Liver (tissue), 9 donors: Measurements from ENCODE around the gene ITIH5. TPM values are rescaled to one million over a fixed set of nuclear protein-coding genes. Genes with fewer than 3 reads are reported as not detected.

Source experiments
- DNase-seq: peaks from one replicate; pipeline ENCODE4 v3.0.0-alpha.2; 2017; ENCODE audit warnings: low spot score
- H3K27ac ChIP-seq, 2 donors: one replicate each; pipeline ENCODE4 v1.7.0; 2013; ENCODE audit warnings: inconsistent platforms in 2 of 2, low read length in 2 of 2, control low read depth in 1 of 2, low read depth in 1 of 2, mild to moderate bottlenecking in 1 of 2
- H3K27me3 ChIP-seq, 4 donors: one replicate each; pipeline versions ENCODE4 v1.6.1 to v1.7.0; 2013; ENCODE audit warnings: low read length in 3 of 4, inconsistent platforms in 1 of 4, mild to moderate bottlenecking in 1 of 4, moderate library complexity in 1 of 4; ENCODE audit not compliant: control insufficient read depth in 4 of 4, insufficient read depth in 4 of 4
- H3K36me3 ChIP-seq, 4 donors: one replicate each; pipeline versions ENCODE4 v1.6.1 to v1.7.0; 2013; ENCODE audit warnings: low read length in 3 of 4, mild to moderate bottlenecking in 3 of 4, low read depth in 1 of 4, moderate library complexity in 1 of 4; ENCODE audit not compliant: control insufficient read depth in 4 of 4, insufficient read depth in 3 of 4
- H3K4me1 ChIP-seq, 4 donors: one replicate each; pipeline versions ENCODE4 v1.6.1 to v1.7.0; 2013; ENCODE audit warnings: low read length in 3 of 4, mild to moderate bottlenecking in 3 of 4, moderate library complexity in 1 of 4; ENCODE audit not compliant: control insufficient read depth in 4 of 4, insufficient read depth in 4 of 4
- H3K4me3 ChIP-seq, 3 donors: one replicate each; pipeline versions ENCODE4 v1.6.1 to v1.7.0; 2013; ENCODE audit warnings: low read length in 3 of 3, control low read depth in 1 of 3, low read depth in 1 of 3, mild to moderate bottlenecking in 1 of 3
- H3K9ac ChIP-seq, 2 donors: one replicate each; pipeline ENCODE4 v1.7.0; 2013; ENCODE audit warnings: low read length in 2 of 2, mild to moderate bottlenecking in 2 of 2, moderate library complexity in 2 of 2, control low read depth in 1 of 2, low read depth in 1 of 2
- H3K9me3 ChIP-seq, 4 donors: one replicate each; pipeline versions ENCODE4 v1.6.1 to v1.7.0; 2013; ENCODE audit warnings: low read length in 3 of 4; ENCODE audit not compliant: control insufficient read depth in 4 of 4
- ATF3 ChIP-seq: IDR thresholded peaks from 2 replicates; pipeline ENCODE4 v1.6.1; 2016; ENCODE audit warnings: antibody characterized with exemption
- CTCF ChIP-seq: fragments of 150-350 bp; IDR thresholded peaks from 2 replicates; pipeline ENCODE4 v1.5.1; 2017; ENCODE audit warnings: improper control_type of control experiment, low read depth, low read length; ENCODE audit not compliant: missing input control
- EGR1 ChIP-seq, 2 donors: IDR thresholded peaks; 2 replicates each; pipeline ENCODE4 v1.6.1; 2016 to 2018; ENCODE audit warnings: antibody characterized with exemption in 2 of 2, low read depth in 2 of 2
- FOXA1 ChIP-seq: IDR thresholded peaks from 2 replicates; pipeline ENCODE4 v1.6.1; 2016; ENCODE audit warnings: antibody characterized with exemption
- FOXA2 ChIP-seq: IDR thresholded peaks from 2 replicates; pipeline ENCODE4 v1.6.1; 2016; ENCODE audit warnings: antibody characterized with exemption
- GABPA ChIP-seq, 2 donors: IDR thresholded peaks in 1 of 2; conservative IDR thresholded peaks in 1 of 2; 2 replicates each; pipeline ENCODE4 v1.6.1; 2016; ENCODE audit warnings: antibody characterized with exemption in 2 of 2, mild to moderate bottlenecking in 1 of 2, moderate library complexity in 1 of 2
- HNF4A ChIP-seq, 2 donors: conservative IDR thresholded peaks; 2 replicates each; pipeline ENCODE4 v1.6.1; 2016; ENCODE audit warnings: antibody characterized with exemption in 2 of 2, mild to moderate bottlenecking in 2 of 2
- HNF4G ChIP-seq: IDR thresholded peaks from 2 replicates; pipeline ENCODE4 v1.6.1; 2016; ENCODE audit warnings: antibody characterized with exemption
- NR2F2 ChIP-seq: IDR thresholded peaks from 2 replicates; pipeline ENCODE4 v1.6.1; 2016; ENCODE audit warnings: antibody characterized with exemption
- RAD21 ChIP-seq, 2 donors: IDR thresholded peaks; 2 replicates each; pipeline ENCODE4 v1.6.1; 2016; ENCODE audit warnings: antibody characterized with exemption in 2 of 2, mild to moderate bottlenecking in 2 of 2
- RXRA ChIP-seq, 2 donors: IDR thresholded peaks; 2 replicates each; pipeline ENCODE4 v1.6.1; 2017 to 2018; ENCODE audit warnings: antibody characterized with exemption in 2 of 2, mild to moderate bottlenecking in 1 of 2
- SP1 ChIP-seq: IDR thresholded peaks from 2 replicates; pipeline ENCODE4 v1.6.1; 2018; ENCODE audit warnings: antibody characterized with exemption, mild to moderate bottlenecking
- TAF1 ChIP-seq: conservative IDR thresholded peaks from 2 replicates; pipeline ENCODE4 v1.6.1; 2016; ENCODE audit warnings: antibody characterized with exemption, mild to moderate bottlenecking
- WGBS: extraction: QIAGEN DNeasy Blood & Tissue Kit; methylation state at CpG from one replicate; pipeline ENCODE4 v1.1.7; 2013; 5-methylcytosine and 5-hydroxymethylcytosine counted together
- polyA plus RNA-seq, 2 donors: library from polyadenylated mRNA; stranded (reverse) in 1 of 2; unstranded in 1 of 2; fragments of 200-250 nt in 1 of 2; fragments of >200 nt in 1 of 2; fragmentation: Nextera tagmentation in 1 of 2; extraction: Ambion mirVana in 1 of 2; gene quantifications; one replicate each; pipeline versions ENCODE4 v1.2.1 to v1.2.3, GENCODE V29; 2013 to 2015
- total RNA-seq, 2 donors: library from RNA; depleted of rRNA; stranded (reverse); fragments of >200 nt; gene quantifications; one replicate each; pipeline ENCODE4 v1.2.3, GENCODE V29; 2014
- TF ChIP-seq, protein P1 (sequence below): IDR thresholded peaks from 2 replicates; pipeline ENCODE4 v1.6.1; 2016; ENCODE audit warnings: antibody characterized with exemption
- donor health status: healthy.
- donor health status: healthy.
- donor health status: healthy.
- donor health status: healthy.
- donor health status: healthy.

Gene ITIH5
- total and polyA plus RNA-seq, 4 donors, result 0.60 to 1.3 (median 0.98) TPM

GRCh38 chr10:7665767-7666166, 999 bp downstream of the ITIH5 start:
- Histone ChIP-seq H3K4me1 (peaks cover 0 to 11% (median 10%) of the 10 kb centered on the region in 4 donors), H3K27ac (no peak overlapping the region), H3K9me3 (no peaks in the 10 kb centered on the region), H3K36me3 (peaks cover 0 to 1% (median 0%) of the 10 kb centered on the region in 4 donors), H3K27me3 (peaks cover 0 to 13% (median 7%) of the 10 kb centered on the region in 4 donors), H3K4me3 (peak overlapping the region in 1 of 3 donors; percentile 51), H3K9ac (no peak overlapping the region)
- no peak for DNase-seq
- TF ChIP-seq FOXA2 (no peak), TAF1 (no peak), HNF4G (no peak), FOXA1 (no peak), HNF4A (conservative IDR thresholded peaks at IDR 0.05) (no peak)
- TF ChIP-seq, protein P1, sequence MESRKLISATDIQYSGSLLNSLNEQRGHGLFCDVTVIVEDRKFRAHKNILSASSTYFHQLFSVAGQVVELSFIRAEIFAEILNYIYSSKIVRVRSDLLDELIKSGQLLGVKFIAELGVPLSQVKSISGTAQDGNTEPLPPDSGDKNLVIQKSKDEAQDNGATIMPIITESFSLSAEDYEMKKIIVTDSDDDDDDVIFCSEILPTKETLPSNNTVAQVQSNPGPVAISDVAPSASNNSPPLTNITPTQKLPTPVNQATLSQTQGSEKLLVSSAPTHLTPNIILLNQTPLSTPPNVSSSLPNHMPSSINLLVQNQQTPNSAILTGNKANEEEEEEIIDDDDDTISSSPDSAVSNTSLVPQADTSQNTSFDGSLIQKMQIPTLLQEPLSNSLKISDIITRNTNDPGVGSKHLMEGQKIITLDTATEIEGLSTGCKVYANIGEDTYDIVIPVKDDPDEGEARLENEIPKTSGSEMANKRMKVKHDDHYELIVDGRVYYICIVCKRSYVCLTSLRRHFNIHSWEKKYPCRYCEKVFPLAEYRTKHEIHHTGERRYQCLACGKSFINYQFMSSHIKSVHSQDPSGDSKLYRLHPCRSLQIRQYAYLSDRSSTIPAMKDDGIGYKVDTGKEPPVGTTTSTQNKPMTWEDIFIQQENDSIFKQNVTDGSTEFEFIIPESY, result no peak
- 19% methylated on average over 6 of the region's 6 CpGs for WGBS

DNA sequence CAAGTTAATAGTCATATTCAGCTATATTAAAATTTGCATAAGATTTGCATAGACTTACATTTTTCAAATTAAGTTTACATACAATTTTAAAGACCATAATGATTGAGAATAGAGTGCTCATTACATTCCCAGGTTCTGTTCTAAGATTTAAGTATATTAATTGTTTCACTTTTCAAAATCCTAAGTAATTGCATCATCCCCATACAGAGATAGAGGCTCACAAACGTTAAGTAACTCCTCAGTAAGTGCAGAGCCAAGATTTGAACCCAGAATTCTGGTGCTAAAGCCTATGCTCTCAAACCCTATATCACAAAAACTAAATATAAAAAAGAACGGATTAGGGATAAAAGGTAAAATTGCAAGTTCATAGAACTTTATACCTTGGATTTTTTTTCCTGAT, 2.1 kb downstream of the ITIH5 start:
- H3K4me1 ChIP-seq, result peaks cover 0 to 11% (median 10%) of the 10 kb centered on the region in 4 donors
- WGBS, result 56% methylated on average over 2 of the region's 2 CpGs
- no peak for DNase-seq
- H3K27ac ChIP-seq, result no peak overlapping the region
- no peak overlapping the region for H3K4me3 ChIP-seq
- no peaks in the 10 kb centered on the region for H3K9me3 ChIP-seq
- H3K36me3 ChIP-seq, result peaks cover 0 to 1% (median 0%) of the 10 kb centered on the region in 4 donors
- no peak for TF ChIP-seq FOXA1
- H3K27me3 ChIP-seq, result peaks cover 0 to 13% (median 7%) of the 10 kb centered on the region in 4 donors
- H3K9ac ChIP-seq, result no peak overlapping the region

DNA sequence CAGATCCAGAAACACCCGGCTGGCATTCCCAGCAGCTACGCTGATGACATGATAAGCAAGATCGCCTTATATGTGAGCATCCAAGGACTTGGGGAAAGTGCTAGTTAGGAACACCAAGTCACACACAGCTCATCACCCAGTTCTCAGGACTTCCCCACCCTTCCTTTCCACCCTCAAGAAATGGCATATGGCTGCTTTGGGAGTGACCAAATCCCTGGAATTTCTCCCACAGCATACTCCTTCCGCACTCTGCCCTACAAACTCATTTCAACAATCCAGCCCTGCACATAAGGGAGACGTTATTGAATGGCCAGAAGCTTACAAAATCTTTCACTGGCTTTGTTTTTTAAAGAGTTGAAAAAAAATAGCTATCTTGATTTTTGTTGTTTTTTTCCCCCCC, 4.2 kb downstream of the ITIH5 start:
- Histone ChIP-seq H3K36me3 (peaks cover 0 to 1% (median 0%) of the 10 kb centered on the region in 4 donors), H3K4me3 (no peak overlapping the region), H3K27ac (no peak overlapping the region), H3K4me1 (peaks cover 0 to 11% (median 10%) of the 10 kb centered on the region in 4 donors), H3K9me3 (no peaks in the 10 kb centered on the region), H3K27me3 (peaks cover 0 to 13% (median 6%) of the 10 kb centered on the region in 4 donors), H3K9ac (no peak overlapping the region)
- TF ChIP-seq GABPA (IDR thresholded peaks at IDR 0.05 in 1 of 2, conservative IDR thresholded peaks at IDR 0.05 in 1 of 2) (no peak), RXRA (IDR thresholded peaks at IDR 0.05) (no peak), NR2F2 (no peak)
- WGBS, result 77% methylated on average over 5 of the region's 5 CpGs
- DNase-seq, result no peak

GRCh38 chr10:7659560-7659959, 7.2 kb downstream of the ITIH5 start:
- no peak for TF ChIP-seq CTCF
- TF ChIP-seq FOXA1, result no peak
- no peak for TF ChIP-seq ATF3
- TF ChIP-seq SP1, result no peak
- TF ChIP-seq, protein P1, result no peak
- TF ChIP-seq RAD21 (IDR thresholded peaks at IDR 0.05), result no peak
- TF ChIP-seq TAF1, result no peak
- no peak for TF ChIP-seq EGR1 (IDR thresholded peaks at IDR 0.05; ENCODE audit: low read depth in 2 of 2)
- TF ChIP-seq HNF4G, result no peak
- no peak for DNase-seq
- 79% methylated on average over 4 of the region's 4 CpGs for WGBS
- H3K4me1 ChIP-seq, result no peaks in the 10 kb centered on the region
- peaks cover 0 to 1% (median 0%) of the 10 kb centered on the region in 4 donors for H3K36me3 ChIP-seq
- H3K9me3 ChIP-seq, result no peaks in the 10 kb centered on the region
- H3K9ac ChIP-seq, result no peak overlapping the region
- H3K27ac ChIP-seq, result no peak overlapping the region
- H3K4me3 ChIP-seq, result no peak overlapping the region
- peaks cover 0 to 4% (median 2%) of the 10 kb centered on the region in 4 donors for H3K27me3 ChIP-seq
